ENCODE data around the gene PAQR5. TPM values are rescaled to one million over a fixed set of nuclear protein-coding genes. Genes with fewer than 3 reads are reported as not detected.

Gene PAQR5
- total RNA-seq, 6 experiments from 2014 or later = 0.28 to 3.0 (median 0.98) TPM

GRCh38 chr15:69285834-69286233 lies 12.9 kb upstream of the PAQR5 start:
- no peak for TF ChIP-seq CTCF (IDR thresholded peaks at IDR 0.05)
- TF ChIP-seq POLR2A (IDR thresholded peaks at IDR 0.05) = no peak
- DNase-seq (no peak), ATAC-seq (no peak)
- Histone ChIP-seq H3K27me3 (no peaks in the 10 kb centered on the region), H3K4me3 (no peak overlapping the region), H3K9me3 (no peaks in the 10 kb centered on the region), H3K27ac (no peak overlapping the region), H3K4me1 (peaks cover 0 to 12% (median 0%) of the 10 kb centered on the region in 4 donors), H3K36me3 (no peaks in the 10 kb centered on the region)
- intact Hi-C loops (cut with DNase I) = no loop called here
- 91% methylated on average over 12 of the region's 12 CpGs for WGBS (ENCODE audit: insufficient coverage, low coverage, low lambda C conversion rate, missing lambda C conversion rate)

GRCh38 chr15:69288011-69288410 lies 10.7 kb upstream of the PAQR5 start:
- intact Hi-C loops (cut with DNase I) = no loop called here
- WGBS (ENCODE audit: insufficient coverage, low coverage, low lambda C conversion rate, missing lambda C conversion rate) = 83% methylated on average over 6 of the region's 7 CpGs
- no peaks in the 10 kb centered on the region for H3K27me3 ChIP-seq
- H3K36me3 ChIP-seq = no peaks in the 10 kb centered on the region
- no peak for TF ChIP-seq CTCF (IDR thresholded peaks at IDR 0.05)
- no peak for TF ChIP-seq POLR2A (IDR thresholded peaks at IDR 0.05)
- H3K9me3 ChIP-seq = no peaks in the 10 kb centered on the region
- no peak overlapping the region for H3K27ac ChIP-seq
- ATAC-seq (no peak), DNase-seq (no peak)
- peaks cover 0 to 13% (median 0%) of the 10 kb centered on the region in 4 donors for H3K4me1 ChIP-seq
- no peak overlapping the region for H3K4me3 ChIP-seq

- H3K27ac ChIP-seq = no peak overlapping the region
- H3K36me3 ChIP-seq = no peaks in the 10 kb centered on the region
- no peak for DNase-seq
- H3K27me3 ChIP-seq = no peaks in the 10 kb centered on the region
- TF ChIP-seq CTCF (IDR thresholded peaks at IDR 0.05) (no peak), POLR2A (IDR thresholded peaks at IDR 0.05) (no peak)
- peaks cover 0 to 13% (median 0%) of the 10 kb centered on the region in 4 donors for H3K4me1 ChIP-seq
- H3K9me3 ChIP-seq = no peaks in the 10 kb centered on the region
- intact Hi-C loops (cut with DNase I) = no loop called here
- H3K4me3 ChIP-seq = no peak overlapping the region
- WGBS (ENCODE audit: insufficient coverage, low coverage, low lambda C conversion rate, missing lambda C conversion rate) = 80% methylated on average over 1 of the region's 11 CpGs
- ATAC-seq = peak in 1 of 4 donors; percentile 26
Observed at GRCh38 chr15:69288531-69289341, 10.0 kb upstream of the PAQR5 start.

DNA sequence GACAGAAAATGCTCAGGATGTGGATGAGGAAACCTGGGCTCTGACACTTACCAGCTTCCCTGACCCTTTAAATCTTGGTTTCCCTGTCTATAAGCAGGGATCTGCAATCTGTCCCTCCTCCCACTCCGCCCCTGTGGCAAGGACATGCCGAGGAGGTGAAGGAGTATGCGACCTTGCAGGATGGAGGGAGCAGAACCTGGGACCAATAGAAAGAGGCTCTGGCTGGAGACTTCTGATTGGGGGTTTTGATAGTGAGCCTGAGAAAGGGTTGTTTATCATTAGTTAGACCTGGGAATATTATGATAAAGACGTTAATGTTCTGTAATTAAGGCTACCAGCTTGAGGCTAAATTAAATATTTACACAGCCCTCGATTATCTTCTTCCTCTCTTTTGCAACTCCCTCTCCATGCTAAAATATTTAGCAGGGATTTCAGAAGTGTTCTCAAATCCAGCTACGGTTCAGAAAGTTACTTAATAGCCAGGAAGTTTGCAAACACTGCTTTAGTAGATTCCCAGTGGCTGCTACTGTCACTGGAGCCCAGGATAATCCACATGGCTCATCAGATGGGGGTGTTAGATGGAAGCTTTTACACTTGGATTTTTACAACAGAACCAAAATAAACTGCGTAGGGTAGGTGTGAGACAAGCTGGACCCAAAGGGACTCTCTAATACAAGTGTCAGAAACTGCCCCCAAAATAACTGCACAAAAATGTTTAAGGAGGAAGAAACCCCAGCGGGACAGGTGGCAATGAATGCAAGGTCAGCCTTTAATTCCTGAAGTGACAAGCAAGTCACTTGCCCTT lies 9.2 kb upstream of the PAQR5 start:
- no peak for DNase-seq
- ATAC-seq = peak; percentile 24 to 78 (median 64)
- WGBS (ENCODE audit: insufficient coverage, low coverage, low lambda C conversion rate, missing lambda C conversion rate) = 17% methylated on average over 5 of the region's 8 CpGs
- no peak for TF ChIP-seq CTCF (IDR thresholded peaks at IDR 0.05)
- TF ChIP-seq POLR2A (IDR thresholded peaks at IDR 0.05) = no peak
- Histone ChIP-seq H3K4me1 (peaks cover 0 to 13% (median 0%) of the 10 kb centered on the region in 4 donors), H3K27me3 (no peaks in the 10 kb centered on the region), H3K36me3 (no peaks in the 10 kb centered on the region), H3K9me3 (no peaks in the 10 kb centered on the region), H3K4me3 (no peak overlapping the region), H3K27ac (no peak overlapping the region)
- intact Hi-C loops (cut with DNase I) = no loop called here

Data from right lobe of liver (tissue), 6 donors.